ENCODE results near the gene GINS2.

The GINS2 gene

DNA sequence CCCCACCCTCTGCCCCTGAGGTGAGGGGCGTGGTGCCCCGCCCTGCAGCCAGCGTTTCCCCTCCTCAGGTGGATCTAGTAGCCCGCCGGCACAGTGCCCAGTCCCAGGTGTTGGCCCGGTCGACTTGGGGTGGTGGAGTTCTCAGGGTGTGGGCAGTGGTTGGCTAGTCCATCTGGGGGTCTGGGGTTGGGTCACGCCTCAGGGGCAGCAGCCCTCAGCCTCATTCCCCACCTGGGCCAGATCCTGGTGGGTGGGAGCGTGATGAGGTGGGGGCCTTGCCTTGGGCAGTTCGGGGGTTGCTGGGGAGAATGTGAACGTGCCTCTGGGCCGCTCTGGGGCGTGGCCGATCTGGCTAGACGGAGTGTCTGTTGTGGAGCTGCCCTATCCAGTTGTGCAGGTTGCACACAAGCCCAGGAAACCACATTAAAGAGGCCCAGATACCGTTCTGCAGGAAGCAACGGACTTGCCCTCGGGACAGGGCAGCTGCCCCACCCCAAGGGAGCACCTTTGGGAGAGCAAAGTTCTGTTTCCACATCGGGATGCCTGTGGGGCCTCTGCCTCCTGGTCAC, 43.6 kb downstream of the GINS2 start:
- TF ChIP-seq GATA2 (IDR thresholded peaks at IDR 0.05; ENCODE audit: low read depth, low read length) (no peak), GATA3 (IDR thresholded peaks at IDR 0.05; ENCODE audit: low read depth, low read length) (no peak)

DNA sequence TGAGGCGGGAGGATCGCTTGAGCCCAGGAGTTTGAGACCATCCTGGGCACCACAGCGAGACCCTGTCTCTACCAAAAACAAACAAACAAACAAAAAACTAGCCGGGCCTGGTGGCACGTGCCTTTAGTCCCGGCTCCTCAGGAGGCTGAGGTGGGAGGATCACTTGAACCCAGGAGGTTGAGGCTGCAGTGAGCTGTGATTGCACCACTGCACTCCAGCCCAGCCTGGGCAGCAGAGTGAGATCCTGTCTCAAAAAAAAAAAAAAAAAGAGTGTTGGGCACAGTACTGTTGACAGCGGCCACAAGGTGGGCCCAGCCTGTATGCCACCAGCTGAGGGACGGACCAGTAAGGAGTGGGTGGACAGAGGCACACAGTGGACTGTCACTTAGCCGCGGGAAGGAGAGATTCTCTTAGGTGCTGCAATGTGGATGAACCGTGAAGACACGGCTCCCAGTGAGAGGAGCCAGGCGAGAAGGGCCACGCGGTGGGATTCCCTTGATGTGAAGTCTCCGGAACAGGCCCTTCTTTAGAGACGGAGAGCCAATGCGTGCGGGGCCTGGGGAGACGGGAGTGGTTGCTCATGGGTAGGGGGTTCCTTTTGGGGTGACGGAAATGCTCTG, 44.6 kb downstream of the GINS2 start:
- no peak for TF ChIP-seq GATA2 (IDR thresholded peaks at IDR 0.05; ENCODE audit: low read depth, low read length)
- no peak for TF ChIP-seq GATA3 (IDR thresholded peaks at IDR 0.05; ENCODE audit: low read depth, low read length)

DNA sequence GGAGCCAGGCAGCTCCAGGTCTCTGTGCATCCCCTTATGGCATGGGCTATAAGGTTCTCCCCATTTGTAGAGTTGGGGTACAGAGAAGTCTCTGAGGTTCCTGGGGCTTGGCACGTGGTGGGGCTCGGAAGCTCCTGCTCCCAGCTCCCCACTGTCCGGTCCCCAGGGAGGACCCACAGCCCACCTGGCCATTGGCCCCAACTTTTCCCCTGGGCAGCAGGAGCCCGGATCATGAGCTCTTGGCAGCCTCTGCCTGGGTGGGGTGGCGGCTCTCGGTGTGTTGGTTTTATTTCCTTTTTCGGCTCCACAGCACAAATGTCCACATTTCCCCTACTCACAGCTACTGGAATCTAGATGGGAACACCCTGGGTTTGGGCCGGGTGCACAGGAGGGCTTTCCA, 45.1 kb downstream of the GINS2 start:
- TF ChIP-seq GATA2 (IDR thresholded peaks at IDR 0.05; ENCODE audit: low read depth, low read length) = no peak
- TF ChIP-seq GATA3 (IDR thresholded peaks at IDR 0.05; ENCODE audit: low read depth, low read length) = no peak

DNA sequence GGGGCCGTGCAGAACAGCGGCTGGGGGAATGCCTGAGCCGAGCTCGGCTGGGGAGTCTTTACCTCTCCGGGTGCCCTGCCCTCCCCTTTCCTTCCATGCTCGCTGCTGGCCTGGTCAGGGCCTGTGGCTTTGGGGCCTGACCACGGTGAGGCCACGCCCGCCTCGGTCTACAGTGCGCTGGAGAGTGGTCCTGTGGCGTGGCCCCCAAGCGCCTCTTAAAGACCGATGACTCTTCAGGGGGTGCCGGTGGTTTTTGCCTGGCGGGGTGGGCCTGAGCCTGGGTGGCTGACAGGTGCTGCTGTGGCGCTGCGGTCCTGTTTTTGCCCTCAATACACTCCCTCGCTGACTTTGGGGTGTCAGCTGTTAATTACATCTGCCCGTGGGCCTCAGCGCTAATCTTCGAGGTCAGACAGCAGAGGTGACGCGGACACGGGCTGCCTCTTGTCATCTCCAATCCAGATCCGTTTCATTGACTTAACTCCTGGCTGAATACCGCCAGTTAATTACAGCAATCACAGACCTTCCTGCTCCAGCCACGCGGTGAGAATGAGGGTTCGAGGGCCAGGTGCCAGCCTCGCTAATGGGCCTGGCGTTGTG, 45.9 kb downstream of the GINS2 start:
- no peak for TF ChIP-seq GATA2 (IDR thresholded peaks at IDR 0.05; ENCODE audit: low read depth, low read length)
- no peak for TF ChIP-seq GATA3 (IDR thresholded peaks at IDR 0.05; ENCODE audit: low read depth, low read length)

DNA sequence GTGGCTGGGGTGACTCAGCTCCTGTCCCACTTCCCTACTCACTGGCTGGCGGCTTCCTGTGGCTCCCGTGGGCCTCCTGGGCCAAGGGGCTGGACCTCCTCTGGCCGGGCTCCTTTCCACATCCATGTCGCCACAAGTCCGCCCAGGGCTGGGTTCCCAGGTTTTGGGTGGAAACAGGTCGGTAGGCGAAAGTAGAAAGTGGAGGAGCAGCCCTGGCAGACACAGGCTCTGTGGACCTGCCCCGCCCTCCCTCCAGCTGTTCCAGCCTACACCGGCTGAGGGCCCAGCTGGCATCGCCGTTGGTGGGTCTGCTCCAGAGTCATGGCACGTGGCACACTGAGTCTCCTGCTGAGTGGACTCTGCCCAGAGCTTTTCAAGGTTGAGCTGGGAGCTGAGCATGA, 47.0 kb downstream of the GINS2 start:
- TF ChIP-seq GATA2 (IDR thresholded peaks at IDR 0.05; ENCODE audit: low read depth, low read length) (no peak), GATA3 (IDR thresholded peaks at IDR 0.05; ENCODE audit: low read depth, low read length) (no peak)

DNA sequence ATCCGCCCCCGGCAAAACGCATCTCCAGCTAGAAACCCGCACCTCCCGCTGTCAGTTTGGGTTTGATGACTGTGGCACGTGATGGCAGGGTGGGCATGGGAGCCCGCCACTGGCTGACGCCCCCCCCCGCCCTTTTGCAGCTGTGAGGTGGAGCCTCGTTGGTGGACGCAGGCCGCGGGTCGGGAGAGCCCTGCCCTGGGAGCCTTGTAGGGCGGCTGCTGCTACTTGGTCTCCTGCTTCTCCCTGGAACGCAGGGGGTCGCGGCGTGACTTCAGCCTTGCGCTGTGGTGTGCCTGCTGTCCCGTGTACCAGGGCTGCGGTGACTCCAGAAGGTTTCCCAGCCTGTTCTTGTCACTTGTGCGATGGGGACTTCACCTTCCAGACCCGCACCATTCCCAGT, 47.4 kb downstream of the GINS2 start:
- no peak for TF ChIP-seq GATA3 (IDR thresholded peaks at IDR 0.05; ENCODE audit: low read depth, low read length)
- no peak for TF ChIP-seq GATA2 (IDR thresholded peaks at IDR 0.05; ENCODE audit: low read depth, low read length)

DNA sequence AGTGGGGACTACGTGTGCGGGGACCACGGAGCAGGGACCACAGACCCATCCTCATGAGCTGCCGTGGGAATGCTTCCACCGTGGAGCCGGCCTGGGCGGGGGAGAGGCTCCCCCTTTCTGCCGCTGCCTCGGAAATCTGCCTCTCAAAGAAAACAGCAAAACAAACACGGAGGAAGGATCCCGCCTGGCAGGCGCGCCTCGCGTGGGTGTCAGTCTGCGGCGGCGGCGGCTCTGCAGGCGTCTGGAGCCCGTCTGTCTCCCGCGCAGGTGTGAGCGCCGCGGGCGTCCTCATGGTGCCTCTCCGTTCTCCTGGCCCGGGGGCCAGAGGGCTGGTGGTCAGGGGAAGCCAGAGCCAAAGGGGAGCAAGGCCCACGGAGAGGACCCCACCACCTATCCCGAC, 48.2 kb downstream of the GINS2 start:
- no peak for TF ChIP-seq GATA2 (IDR thresholded peaks at IDR 0.05; ENCODE audit: low read depth, low read length)
- no peak for TF ChIP-seq GATA3 (IDR thresholded peaks at IDR 0.05; ENCODE audit: low read depth, low read length)

DNA sequence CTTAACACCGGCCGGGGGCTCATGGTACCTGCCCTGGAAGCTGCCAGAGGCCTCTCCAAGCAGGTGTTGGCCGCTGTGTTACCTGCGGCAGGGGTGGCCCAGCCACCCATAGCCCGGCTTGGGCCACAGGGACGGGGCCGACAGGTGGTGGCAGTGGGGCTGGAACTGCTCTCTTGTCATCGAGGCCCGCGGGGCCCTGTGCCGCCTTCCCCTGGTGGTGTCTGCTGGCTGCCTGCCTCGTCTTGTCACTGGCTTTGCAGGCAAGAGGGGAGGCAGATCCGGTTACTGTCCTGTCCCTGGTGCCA, 48.5 kb downstream of the GINS2 start:
- TF ChIP-seq GATA2 (IDR thresholded peaks at IDR 0.05; ENCODE audit: low read depth, low read length) (no peak), GATA3 (IDR thresholded peaks at IDR 0.05; ENCODE audit: low read depth, low read length) (no peak)

DNA sequence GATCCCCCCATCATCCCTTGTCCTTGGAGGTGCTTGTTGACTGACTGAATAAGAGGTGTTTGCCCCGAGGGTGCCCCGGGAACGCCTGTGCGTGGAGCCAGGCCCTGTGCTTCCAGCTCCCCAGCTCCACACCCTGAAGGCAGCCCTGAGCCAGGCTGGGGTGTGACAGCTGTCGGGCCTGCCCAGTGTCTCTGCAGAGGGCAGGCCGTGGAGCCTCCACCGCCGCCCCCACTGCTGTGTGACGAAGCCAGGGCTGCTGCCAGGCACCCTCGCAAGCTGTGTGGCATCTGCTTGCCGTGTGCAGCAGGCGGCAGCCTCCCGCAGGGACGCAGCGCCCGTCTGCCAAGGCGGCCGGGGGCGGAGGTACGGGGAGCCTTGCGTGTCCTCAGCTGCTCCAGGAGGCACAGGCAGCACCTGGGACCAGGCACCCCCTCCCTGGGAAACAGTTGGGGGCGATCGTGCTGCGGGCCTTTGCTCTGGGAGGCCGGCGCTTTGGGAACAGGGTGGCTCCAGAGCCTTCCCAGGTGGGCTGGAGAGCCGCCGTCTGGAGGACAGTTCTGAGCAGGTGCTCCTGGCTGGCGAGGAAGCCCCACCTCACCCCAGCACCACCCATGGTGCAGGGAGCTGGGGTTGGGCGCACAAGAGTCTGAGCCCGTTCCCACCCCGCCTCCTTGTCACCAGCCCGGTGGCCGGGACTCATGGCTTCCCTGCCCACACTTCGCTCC, 49.1 kb downstream of the GINS2 start:
- TF ChIP-seq GATA3 (IDR thresholded peaks at IDR 0.05; ENCODE audit: low read depth, low read length) (no peak), GATA2 (IDR thresholded peaks at IDR 0.05; ENCODE audit: low read depth, low read length) (no peak)

DNA sequence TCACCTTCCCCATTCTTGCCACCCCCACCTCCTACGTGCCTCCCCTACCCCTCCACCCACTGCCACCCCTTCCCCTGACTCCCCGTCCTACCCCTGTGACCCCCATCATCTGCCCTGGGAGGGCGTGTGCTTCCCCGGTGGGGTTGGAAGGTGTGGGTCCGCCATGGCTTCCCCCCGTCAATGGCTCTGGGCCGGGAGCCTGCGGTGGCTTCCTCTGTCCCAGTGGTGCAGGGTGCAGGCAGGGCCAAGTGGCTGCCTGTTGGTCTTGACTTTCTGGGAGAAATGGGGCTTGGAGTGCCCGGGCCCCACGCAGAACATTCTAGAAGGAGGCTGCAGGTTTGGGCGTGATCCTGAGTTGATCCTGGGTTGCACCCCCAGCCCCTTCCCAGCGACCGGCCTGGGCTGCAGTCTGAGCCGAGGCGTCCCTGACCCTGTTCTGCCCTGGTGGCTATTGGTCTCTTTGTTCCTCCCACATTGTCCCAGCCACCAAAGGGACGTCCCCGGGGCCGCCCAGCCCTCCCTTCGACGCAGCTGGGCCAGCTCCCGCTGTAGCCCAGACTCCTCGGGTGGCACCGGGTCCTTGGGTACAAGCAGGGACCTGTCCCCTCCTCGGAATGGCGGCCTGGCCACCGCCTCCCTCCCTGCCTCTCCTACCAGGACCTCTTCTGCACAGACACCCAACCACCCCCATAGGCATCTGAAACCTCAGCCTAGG, 49.9 kb downstream of the GINS2 start:
- no peak for TF ChIP-seq GATA3 (IDR thresholded peaks at IDR 0.05; ENCODE audit: low read depth, low read length)
- TF ChIP-seq GATA2 (IDR thresholded peaks at IDR 0.05; ENCODE audit: low read depth, low read length) = no peak

DNA sequence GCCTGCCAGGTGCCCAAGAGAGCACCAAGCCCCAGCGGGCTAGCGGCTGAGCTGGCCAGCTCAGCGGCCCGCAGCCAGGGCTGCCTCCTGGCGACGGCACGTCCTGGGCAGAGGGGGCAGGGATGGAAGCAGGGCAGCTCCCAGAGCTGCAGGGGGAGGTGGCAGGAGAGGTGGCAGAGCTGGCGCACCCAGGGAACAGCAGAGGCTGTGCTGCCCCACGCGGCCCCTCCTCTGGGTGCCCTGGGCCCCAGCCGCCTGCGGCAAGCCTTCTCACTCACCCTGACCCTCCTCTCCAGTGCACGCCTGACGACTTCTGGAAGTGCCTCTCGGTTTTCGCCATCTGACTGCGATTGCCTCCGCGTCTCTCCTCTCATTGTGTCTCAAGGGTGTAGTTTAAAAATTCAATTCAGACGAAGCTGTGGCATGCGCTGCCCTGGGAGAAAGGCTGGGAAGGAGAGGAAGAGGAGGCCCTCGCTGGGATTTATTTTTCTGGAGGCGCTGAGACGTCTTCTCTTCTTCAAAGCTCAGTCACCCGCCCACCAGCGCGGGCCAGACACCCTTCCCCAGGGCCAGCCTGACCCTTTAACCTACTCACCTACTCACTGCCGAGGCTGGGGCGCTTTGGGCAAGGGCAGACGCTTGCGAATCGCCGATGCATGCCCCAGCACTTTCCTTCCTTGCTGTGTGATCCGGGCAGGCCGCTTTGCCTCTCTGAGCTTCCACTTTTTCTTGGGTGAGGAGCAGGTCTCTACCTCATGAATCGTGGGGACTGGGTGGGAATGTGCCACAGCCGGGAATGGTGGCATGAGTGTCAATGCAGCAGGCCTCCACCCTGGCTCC, 50.7 kb downstream of the GINS2 start:
- TF ChIP-seq GATA2 (IDR thresholded peaks at IDR 0.05; ENCODE audit: low read depth, low read length) (no peak), GATA3 (IDR thresholded peaks at IDR 0.05; ENCODE audit: low read depth, low read length) (no peak)

DNA sequence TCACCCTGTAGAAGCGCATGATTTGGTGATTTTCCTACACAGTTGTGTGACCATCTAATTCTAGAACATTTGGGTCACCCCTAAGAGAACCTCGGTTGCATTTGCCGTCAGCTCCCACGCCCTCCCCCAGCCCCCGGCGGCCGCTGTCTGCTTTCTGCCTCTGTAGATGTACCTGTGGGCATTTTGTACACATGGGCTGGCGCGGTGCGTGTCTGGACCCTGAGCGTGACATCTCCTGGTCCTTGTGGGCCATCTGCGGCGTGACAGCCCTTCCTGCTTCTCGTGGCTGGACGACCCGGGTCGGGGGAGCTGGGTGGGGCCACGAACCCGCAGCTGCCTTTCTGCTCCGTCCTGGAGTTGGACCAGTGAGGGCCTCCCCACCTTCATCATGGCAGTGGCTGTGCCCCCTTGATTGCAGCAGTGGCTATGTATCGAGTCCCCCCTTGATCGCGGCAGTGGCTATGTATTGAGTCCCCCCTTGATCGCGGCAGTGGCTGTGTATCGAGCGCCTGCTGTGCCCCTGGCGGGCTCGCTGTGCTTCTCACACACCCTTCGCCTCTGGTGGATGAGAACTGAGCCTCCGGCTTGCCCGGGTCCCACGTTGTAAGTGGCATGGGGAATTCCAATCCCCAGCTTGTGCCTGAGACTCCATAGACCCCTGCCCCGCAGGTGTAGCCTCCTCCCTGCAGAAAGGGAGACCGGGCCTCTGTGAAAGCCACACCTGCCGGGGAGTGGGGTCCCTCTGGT, 51.5 kb downstream of the GINS2 start:
- TF ChIP-seq GATA2 (IDR thresholded peaks at IDR 0.05; ENCODE audit: low read depth, low read length) = no peak
- no peak for TF ChIP-seq GATA3 (IDR thresholded peaks at IDR 0.05; ENCODE audit: low read depth, low read length)

DNA sequence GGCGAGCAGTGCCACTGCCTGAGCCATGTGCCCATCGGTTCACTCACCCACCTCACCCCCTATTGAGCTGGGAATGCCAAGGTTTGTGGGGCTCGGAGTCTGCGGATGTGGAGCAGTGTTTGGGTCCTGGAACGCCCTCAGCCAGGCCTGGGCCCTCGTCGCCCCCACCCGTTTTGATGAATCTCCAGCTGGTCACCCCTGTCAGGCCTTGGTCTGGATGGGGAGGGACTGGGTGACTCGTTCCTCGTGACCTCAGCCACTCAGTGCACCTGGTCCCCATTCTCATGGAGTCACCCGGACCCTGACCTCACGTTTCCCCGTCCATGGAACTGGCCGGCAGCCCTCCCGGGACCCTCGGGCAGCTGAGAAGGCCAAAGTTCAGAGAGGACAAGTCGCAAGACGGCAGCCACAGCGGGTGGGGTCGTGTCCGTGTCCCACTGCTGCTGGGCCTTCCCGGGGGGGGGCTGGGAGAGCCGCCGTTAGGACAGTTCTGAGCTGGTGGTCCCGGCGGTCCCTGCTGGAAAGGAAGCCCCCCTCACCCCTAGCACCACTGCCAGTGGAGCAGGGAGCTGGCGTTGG, 52.4 kb downstream of the GINS2 start:
- TF ChIP-seq GATA3 (IDR thresholded peaks at IDR 0.05; ENCODE audit: low read depth, low read length) (no peak), GATA2 (IDR thresholded peaks at IDR 0.05; ENCODE audit: low read depth, low read length) (no peak)
